ENCODE measurements around the gene TFDP1.

GRCh38 chr13:113621046-113621445, 36.5 kb downstream of the TFDP1 start:
- TF ChIP-seq CTCF (IDR thresholded peaks at IDR 0.05; ENCODE audit: insufficient read depth, low read depth, low read length) (no peak), EZH2 (IDR thresholded peaks at IDR 0.05; ENCODE audit: insufficient read depth, low read length) (no peak)

All from astrocyte (in vitro differentiated cells and primary cell).